Astrocyte (in vitro differentiated cells and primary cell): ENCODE results near the gene RTEL1. TPM values are rescaled to one million over a fixed set of nuclear protein-coding genes. Genes with fewer than 3 reads are reported as not detected.

Experiments
- DNase-seq: peaks from one replicate; pipeline ENCODE4 v3.0.0-alpha.2; 2010; ENCODE audit warnings: low read depth
- FAIRE-seq: peaks from 2 replicates; lab custom pipeline; 2011; peaks lifted over from hg19 to GRCh38; lab: Jason Lieb, UNC
- H2AFZ ChIP-seq: 2 replicates; pipeline ENCODE4 v1.6.0; 2012; ENCODE audit warnings: low read depth, low read length, inconsistent platforms
- H3K27ac ChIP-seq: 2 replicates; pipeline ENCODE4 v1.5.1; 2011; ENCODE audit warnings: low read depth, low read length, inconsistent platforms
- H3K27me3 ChIP-seq: 2 replicates; pipeline ENCODE4 v1.6.0; 2011; ENCODE audit warnings: low read length, inconsistent platforms; ENCODE audit not compliant: insufficient read depth
- H3K36me3 ChIP-seq: 2 replicates; pipeline ENCODE4 v1.5.1; 2011; ENCODE audit warnings: low read length, inconsistent platforms; ENCODE audit not compliant: insufficient read depth
- H3K4me1 ChIP-seq: 2 replicates; pipeline ENCODE4 v1.5.1; 2011; ENCODE audit warnings: low read length, inconsistent platforms; ENCODE audit not compliant: insufficient read depth
- H3K4me2 ChIP-seq: 2 replicates; pipeline ENCODE4 v1.6.0; 2012; ENCODE audit warnings: low read length, inconsistent platforms
- H3K4me3 ChIP-seq: 2 replicates; pipeline ENCODE4 v1.5.1; 2011; ENCODE audit warnings: low read depth, mild to moderate bottlenecking, low read length, inconsistent platforms; ENCODE audit not compliant: insufficient read depth
- H3K79me2 ChIP-seq: 2 replicates; pipeline ENCODE4 v1.6.0; 2012; ENCODE audit warnings: mild to moderate bottlenecking, low read length, inconsistent platforms; ENCODE audit not compliant: insufficient read depth
- H3K9ac ChIP-seq: 2 replicates; pipeline ENCODE4 v1.6.0; 2012; ENCODE audit warnings: mild to moderate bottlenecking, low read length, inconsistent platforms
- H3K9me3 ChIP-seq: 2 replicates; pipeline ENCODE4 v1.5.1; 2012; ENCODE audit warnings: low read depth, mild to moderate bottlenecking, low read length, inconsistent platforms; ENCODE audit not compliant: insufficient read depth
- H4K20me1 ChIP-seq: 2 replicates; pipeline ENCODE4 v1.6.0; 2012; ENCODE audit warnings: low read length, inconsistent platforms; ENCODE audit not compliant: insufficient read depth
- H3K27ac Mint-ChIP-seq: one replicate; pipeline ENCODE4 v1.8.0; 2021; ENCODE audit warnings: mild to moderate bottlenecking, mixed read lengths; ENCODE audit not compliant: unreplicated experiment
- H3K27me3 Mint-ChIP-seq: one replicate; pipeline ENCODE4 v1.8.0; 2021; ENCODE audit warnings: low read depth, mixed read lengths; ENCODE audit not compliant: unreplicated experiment
- H3K36me3 Mint-ChIP-seq: one replicate; pipeline ENCODE4 v1.8.0; 2021; ENCODE audit warnings: low read depth, mixed read lengths; ENCODE audit not compliant: unreplicated experiment
- H3K4me1 Mint-ChIP-seq: one replicate; pipeline ENCODE4 v1.8.0; 2021; ENCODE audit warnings: low read depth, mixed read lengths; ENCODE audit not compliant: unreplicated experiment
- H3K4me3 Mint-ChIP-seq: one replicate; pipeline ENCODE4 v1.8.0; 2021; ENCODE audit warnings: mild to moderate bottlenecking, moderate library complexity, mixed read lengths; ENCODE audit not compliant: unreplicated experiment
- H3K9me3 Mint-ChIP-seq: one replicate; pipeline ENCODE4 v1.8.0; 2021; ENCODE audit warnings: mild to moderate bottlenecking, mixed read lengths; ENCODE audit not compliant: unreplicated experiment
- CTCF ChIP-seq: IDR thresholded peaks from 2 replicates; pipeline ENCODE4 v1.5.1; 2011; ENCODE audit warnings: low read depth, mild to moderate bottlenecking, inconsistent platforms, low read length, moderate library complexity; ENCODE audit not compliant: insufficient read depth
- EZH2 ChIP-seq: IDR thresholded peaks from 2 replicates; pipeline ENCODE4 v1.6.1; 2012; ENCODE audit warnings: mild to moderate bottlenecking, low read length, inconsistent platforms; ENCODE audit not compliant: insufficient read depth
- total RNA-seq: library from RNA; stranded (reverse); gene quantifications from 2 replicates; pipeline ENCODE4 v1.2.1, GENCODE V29; 2021

RTEL1 gene
- total RNA-seq, 1 donor from 2014 or later = 15.5 TPM

- Histone ChIP-seq H3K9me3 (no peaks in the 10 kb centered on the region), H3K9ac (no peak overlapping the region), H3K27ac (no peak overlapping the region), H3K4me3 (no peak overlapping the region), H3K4me2 (no peak overlapping the region), H3K27me3 (no peaks in the 10 kb centered on the region), H3K36me3 (peaks cover 14% of the 10 kb centered on the region), H2AFZ (no peak overlapping the region), H3K4me1 (peaks cover 20% of the 10 kb centered on the region), H4K20me1 (peaks cover 30% of the 10 kb centered on the region), H3K79me2 (peaks cover 63% of the 10 kb centered on the region)
- H3K4me3 Mint-ChIP-seq = no peak overlapping the region
- no peaks in the 10 kb centered on the region for H3K27me3 Mint-ChIP-seq
- peak overlapping the region; percentile 22 for H3K27ac Mint-ChIP-seq
- H3K36me3 Mint-ChIP-seq = peaks cover 12% of the 10 kb centered on the region
- TF ChIP-seq CTCF (no peak), EZH2 (no peak)
- FAIRE-seq (no peak), DNase-seq (no peak)
- H3K4me1 Mint-ChIP-seq = peaks cover 9% of the 10 kb centered on the region
- H3K9me3 Mint-ChIP-seq = no peaks in the 10 kb centered on the region
These were observed 46.6 kb downstream of the RTEL1 start for GRCh38 chr20:63704749-63705117.

GRCh38 chr20:63705232-63706026, 47.3 kb downstream of the RTEL1 start:
- peaks cover 17% of the 10 kb centered on the region for H3K4me1 ChIP-seq
- Mint-ChIP-seq H3K27ac (peak overlapping the region; percentile 42), H3K4me1 (peaks cover 10% of the 10 kb centered on the region), H3K27me3 (no peaks in the 10 kb centered on the region), H3K4me3 (peak overlapping the region; percentile 64), H3K36me3 (peaks cover 12% of the 10 kb centered on the region), H3K9me3 (no peaks in the 10 kb centered on the region)
- H3K27me3 ChIP-seq = no peaks in the 10 kb centered on the region
- no peak for DNase-seq
- no peak overlapping the region for H3K4me3 ChIP-seq
- peaks cover 34% of the 10 kb centered on the region for H4K20me1 ChIP-seq
- no peaks in the 10 kb centered on the region for H3K9me3 ChIP-seq
- no peak for FAIRE-seq
- peaks cover 14% of the 10 kb centered on the region for H3K36me3 ChIP-seq
- no peak overlapping the region for H2AFZ ChIP-seq
- no peak overlapping the region for H3K27ac ChIP-seq
- H3K9ac ChIP-seq = peak overlapping the region; percentile 79
- peak overlapping the region; percentile 89 for H3K4me2 ChIP-seq
- H3K79me2 ChIP-seq = peaks cover 66% of the 10 kb centered on the region
- TF ChIP-seq EZH2 (no peak), CTCF (no peak)
